GM19035 (cell line): ENCODE data around the gene ATP9A.
"Not testable (repeated sequence)": the region's sequence is repeated elsewhere in the genome, so short reads cannot be mapped to it uniquely, and the experiment has no call there.

ENCODE experiments used
- ATAC-seq: cut with Tn5 transposase; IDR thresholded peaks from one replicate; pipeline ENCODE4 v1.9.1; 2021; ENCODE audit not compliant: unreplicated experiment

Gene ATP9A

DNA sequence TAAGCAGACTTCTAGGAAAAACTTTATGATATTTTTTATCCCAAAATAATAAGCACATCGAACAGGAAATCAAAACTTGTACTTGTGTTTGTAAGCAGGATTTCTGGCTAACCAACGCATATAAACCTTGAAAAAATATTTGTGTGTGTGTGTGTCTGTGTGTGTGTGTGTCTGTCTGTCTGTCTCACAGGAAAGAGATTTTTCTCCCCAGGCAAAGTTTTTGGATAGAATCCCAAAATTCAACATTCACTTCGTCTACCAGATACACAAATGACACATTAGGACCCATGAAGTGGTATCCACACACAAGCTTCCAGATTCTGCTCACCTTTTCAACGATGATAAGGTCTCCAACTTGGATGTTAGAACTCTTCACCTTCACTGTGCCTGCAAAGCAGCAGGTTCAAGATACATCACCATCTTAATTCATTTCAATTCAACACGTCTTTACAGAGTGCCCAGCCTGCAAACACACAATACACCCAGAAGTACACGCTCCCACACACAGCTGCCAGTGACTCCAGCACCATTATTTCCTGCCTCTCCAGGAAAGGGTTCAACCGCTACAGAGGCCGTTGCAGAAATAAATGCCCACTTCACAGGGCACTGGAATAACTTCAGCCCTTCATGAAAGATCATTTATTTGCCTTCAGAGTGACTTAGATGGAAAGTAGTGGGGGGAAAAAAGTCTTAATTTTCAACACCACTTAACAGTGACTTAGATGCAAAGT is 70.9 kb downstream of the ATP9A start:
- no peak for ATAC-seq

- no peak for ATAC-seq
Observed at GRCh38 chr20:51696304-51697071, 71.7 kb downstream of the ATP9A start.

DNA sequence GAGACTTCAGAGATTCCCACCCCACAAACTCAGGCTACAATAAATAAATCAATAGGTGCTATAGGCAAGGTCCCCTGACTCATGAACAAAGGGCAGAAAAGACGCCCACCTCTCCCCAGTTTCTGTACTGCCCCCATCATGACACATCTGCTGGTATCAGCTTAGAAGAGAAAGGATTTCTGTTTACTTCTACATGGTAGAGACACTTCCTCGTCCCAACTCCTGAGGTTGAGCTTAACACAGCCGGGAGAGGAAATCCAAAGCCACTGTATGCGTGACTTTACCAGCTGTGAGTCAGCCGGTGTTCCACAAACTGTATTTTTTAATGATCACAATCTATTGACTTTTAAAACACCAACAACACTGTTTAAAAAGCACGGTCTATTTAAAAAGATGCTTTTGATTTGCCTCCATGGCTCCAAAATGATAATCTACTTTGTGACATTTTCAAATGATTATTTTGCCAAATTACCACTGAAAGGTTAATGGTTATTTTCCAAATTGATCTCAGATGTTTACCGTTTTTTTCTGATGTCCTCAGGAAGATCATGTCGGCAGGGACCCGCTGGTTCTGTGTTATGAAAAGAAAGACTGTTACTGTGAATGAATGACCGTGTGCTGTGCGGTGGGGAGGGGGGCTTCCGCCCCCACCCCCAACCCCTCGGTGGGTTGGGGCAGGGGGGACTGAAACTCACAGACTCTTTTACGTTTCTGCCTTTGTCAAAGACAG is 72.5 kb downstream of the ATP9A start:
- no peak for ATAC-seq

DNA sequence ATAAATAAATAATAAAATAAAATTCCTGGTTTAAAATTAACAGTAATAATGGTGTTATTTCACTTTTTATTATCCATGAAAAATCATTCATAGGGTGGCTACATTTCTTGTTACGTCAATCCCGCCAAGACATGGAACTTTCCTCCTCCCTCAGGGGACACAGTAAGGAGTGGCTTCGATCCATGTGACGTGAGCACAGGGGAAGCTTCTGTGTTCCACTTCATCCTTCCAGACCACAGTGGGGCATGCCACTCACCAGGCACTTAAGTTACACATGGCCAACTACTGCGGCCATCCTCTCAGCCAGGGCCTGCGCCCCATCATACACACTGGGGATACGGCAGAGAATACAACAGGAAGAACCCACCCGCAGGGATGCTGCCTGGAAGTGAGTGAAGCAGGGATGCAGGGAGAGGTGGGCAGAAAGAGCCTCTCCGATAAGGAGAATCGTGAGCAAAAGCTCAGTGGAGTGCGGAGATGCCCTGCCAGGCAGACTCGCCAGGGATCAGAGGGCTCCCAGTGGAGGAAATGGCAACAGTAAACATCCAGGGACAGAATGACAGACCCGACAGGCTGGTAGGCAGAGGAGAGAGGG is 75.3 kb downstream of the ATP9A start:
- ATAC-seq = no peak

DNA sequence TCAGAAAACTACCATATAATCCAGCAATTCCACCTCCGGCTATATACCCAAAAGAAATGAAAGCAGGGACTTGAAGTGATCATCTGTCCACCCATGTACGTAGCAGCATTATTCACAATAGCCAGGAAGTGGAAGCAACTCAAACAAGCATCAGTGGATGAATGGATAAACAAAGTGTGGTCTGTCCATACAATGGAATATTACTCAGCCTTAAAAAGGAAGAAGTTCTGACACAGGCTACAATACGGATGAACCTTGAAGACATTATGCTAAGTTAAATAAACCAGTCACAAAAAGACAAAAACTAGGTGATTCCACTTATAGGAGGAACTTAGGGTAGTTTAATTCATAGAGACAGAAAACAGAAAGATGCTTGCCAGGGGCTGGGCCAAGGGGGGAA is 76.5 kb downstream of the ATP9A start:
- no peak for ATAC-seq

DNA sequence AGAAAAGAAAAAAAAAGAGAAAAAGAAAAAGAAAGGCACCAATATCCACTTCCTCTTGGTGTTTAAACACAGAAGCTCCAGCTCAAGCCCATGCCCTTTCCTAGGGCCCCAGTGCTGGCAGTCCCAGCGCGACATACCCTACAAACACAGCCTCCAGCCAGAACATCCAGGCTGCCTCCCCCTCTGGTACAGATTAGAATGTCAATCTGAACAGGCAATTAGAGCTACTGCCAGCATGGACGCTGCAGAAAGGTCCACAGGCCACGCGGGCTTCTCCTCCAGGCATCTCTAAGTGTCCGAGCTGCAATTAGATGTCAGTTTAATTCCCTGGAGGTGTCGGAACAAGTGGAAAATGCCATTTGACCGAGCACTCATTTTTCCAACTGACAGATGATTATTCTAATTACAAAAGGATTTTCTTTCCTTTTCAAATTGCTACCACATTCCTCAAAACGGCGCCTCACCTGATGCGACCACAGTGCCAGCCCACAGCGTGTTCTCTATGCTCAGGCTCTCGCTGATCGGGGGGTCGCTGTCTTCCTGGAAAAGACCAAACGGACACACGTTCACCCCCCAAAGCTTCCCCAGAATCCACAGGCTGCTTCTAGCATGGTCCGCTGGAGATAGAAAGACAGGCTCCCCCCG is 79.5 kb downstream of the ATP9A start:
- ATAC-seq = no peak

DNA sequence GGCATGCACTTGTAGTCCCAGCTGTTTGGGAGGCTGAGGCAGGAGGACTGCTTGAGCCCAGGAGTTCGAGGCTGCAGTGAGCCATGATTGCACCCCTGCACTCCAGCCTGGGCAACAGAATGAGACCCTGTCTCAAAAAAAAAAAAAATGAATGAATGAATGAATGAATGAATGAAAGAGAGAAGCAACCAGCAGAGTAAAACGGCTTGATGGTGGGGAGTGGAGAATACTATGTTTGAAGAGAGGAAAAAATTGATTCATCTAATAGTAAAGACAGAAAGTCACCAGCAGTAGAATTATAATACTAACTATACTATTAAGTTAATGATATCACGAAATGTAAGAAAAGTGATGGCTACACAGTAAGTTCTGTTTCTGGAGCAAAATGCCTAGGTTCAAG is 80.6 kb downstream of the ATP9A start:
- no peak for ATAC-seq

DNA sequence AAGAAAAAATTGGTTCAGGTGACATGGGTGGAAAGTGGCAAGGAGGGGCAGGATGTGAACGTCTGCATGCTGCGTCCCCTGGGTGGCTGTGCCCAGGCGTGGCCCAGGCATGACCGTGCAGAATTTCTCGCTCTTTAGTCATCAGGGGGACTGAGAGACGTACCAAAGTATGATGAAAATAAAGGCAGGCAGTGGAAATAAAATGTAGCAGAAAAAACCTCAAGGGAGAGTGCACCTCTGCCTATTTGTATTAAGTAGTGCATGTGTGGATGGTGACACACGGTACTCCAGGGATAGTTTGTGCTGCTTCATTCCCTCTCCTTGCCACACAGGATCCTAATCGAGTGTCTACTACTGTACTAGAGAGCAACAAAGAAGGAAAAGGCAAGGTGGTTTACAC is 81.1 kb downstream of the ATP9A start:
- no peak for ATAC-seq

DNA sequence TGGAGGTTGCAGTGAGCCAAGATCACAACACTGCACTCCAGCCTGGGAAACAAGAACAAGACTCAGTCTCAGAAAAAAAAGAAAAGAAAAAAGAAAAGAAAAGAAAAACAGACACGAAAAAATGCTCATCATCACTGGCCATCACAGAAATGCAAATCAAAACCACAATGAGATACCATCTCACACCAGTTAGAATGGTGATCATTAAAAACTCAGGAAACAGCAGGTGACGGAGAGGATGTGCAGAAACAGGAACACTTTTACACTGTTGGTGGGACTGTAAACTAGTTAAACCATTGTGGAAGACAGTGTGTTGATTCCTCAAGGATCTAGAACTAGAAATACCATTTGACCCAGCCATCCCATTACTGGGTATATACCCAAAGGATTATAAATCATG is 82.7 kb downstream of the ATP9A start:
- not testable (repeated sequence) for ATAC-seq

DNA sequence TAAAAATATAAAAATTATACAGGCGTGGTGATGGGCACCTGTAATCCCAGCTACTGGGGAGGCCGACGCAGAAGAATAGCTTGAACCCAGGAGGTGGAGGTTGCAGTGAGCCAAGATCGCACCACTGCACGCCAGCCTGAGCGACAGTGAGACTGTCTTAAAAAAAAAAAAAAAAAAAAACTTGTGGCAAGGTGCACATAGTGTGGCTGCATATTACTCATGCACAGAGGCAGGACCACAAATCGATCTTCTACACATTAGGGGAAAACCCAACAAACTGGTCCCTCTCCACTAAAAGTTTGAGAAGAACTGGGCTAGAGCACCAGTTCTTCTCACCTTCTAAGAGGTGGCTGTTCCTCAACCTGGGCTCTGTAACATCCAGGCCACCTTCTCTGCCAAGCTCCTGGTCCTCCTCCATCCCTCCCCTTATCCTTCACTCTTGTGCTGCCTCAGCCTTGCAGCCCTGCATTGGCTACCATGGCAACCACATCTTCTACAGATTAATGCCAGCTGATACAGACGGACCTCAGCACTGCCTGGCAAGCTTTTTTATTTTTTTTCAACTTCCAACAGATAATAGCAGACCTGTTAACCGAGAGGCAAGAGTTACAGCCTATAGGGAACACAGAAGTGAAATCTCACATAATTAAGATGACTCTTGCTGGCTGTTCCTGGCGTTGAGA is 88.0 kb downstream of the ATP9A start:
- ATAC-seq = no peak

GRCh38 chr20:51679254-51679921 is 88.8 kb downstream of the ATP9A start:
- no peak for ATAC-seq

DNA sequence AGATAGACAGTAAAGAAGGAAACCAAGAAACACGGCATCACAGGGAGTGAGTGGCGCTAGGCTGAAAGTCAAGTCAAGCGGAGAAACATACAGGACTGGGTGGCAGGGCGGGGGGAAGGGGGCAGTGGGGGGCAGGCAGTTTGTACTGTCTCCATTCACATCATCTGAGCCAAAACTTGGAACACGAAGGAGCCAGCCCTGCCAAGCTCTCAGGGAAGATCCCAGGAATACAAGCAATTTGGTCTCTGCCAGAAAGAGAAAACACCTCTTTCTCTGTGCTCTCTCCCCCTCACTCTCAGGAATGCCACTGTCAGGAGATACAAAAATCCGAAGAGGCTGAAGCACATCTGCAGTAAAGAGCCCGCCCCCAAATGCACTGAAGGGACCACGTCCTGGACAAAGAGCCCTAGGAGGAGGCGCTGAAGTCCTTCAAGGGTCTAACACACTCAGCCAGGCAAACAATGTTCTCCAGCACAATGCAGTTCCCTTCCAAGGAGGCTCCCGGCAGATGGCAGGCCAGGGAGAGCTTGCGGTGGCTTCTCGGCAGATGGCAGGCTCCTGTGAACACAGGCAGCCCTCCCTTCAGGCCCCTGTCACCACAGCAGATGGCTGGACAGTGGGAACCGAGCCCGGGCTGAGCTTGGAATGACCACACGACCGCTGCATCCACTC is 90.0 kb downstream of the ATP9A start:
- ATAC-seq = no peak

- no peak for ATAC-seq
Observed at GRCh38 chr20:51668947-51669346, 99.2 kb downstream of the ATP9A start.

GRCh38 chr20:51668515-51668914 is 99.7 kb downstream of the ATP9A start:
- ATAC-seq = no peak

GRCh38 chr20:51667491-51667890 is 100.7 kb downstream of the ATP9A start:
- ATAC-seq = no peak

DNA sequence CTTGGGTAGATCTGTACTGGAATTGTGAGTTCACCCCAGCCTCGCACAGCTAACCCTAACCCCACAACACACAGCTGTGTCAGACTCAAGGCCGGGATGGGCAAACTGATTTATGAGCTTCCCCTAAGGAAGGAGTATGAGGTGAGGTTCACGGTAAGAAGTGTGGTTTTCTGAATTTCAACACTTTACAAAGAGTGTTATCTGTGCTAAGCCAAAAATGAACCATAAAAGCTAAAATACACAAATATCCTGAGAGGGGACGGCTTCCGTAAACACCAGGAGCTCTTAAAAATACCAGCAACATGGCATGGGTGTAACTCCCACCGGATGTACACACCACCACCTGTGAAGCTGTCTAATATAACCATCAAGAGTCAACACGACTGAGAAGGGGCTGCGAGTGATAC is 101.2 kb downstream of the ATP9A start:
- no peak for ATAC-seq

- ATAC-seq = no peak
Observed at GRCh38 chr20:51666126-51666525, 102.1 kb downstream of the ATP9A start.

- no peak for ATAC-seq
Observed at GRCh38 chr20:51665543-51666118, 102.6 kb downstream of the ATP9A start.

- ATAC-seq = no peak
Observed at GRCh38 chr20:51661609-51662178, 106.5 kb downstream of the ATP9A start.
